GM10248 (cell line): ENCODE data around the gene MTMR3.

ENCODE experiments used
- CTCF ChIA-PET: fragments of 300-600 bp; sonication (Branson Sonifier 250); formaldehyde crosslinking; extraction: SDS; loops from one replicate; lab custom pipeline; 2021; ENCODE audit warnings: antibody characterized with exemption; lab: Yijun Ruan, JAX
- POLR2A ChIA-PET: fragments of 350-650 bp; sonication (Branson Sonifier 250); formaldehyde crosslinking; extraction: SDS; loops from one replicate; lab custom pipeline; 2020; ENCODE audit warnings: antibody characterized with exemption; lab: Yijun Ruan, JAX
- DNase-seq: peaks from one replicate; pipeline ENCODE4 v3.0.0; 2012; ENCODE audit errors: extremely low spot score
- CTCF ChIP-seq: IDR thresholded peaks from 2 replicates; pipeline ENCODE4 v1.5.1; 2012; ENCODE audit warnings: mild to moderate bottlenecking, low read depth; ENCODE audit errors: extremely low read depth, missing control alignments, control extremely low read depth

MTMR3 gene

GRCh38 chr22:30017375-30018223 lies 134.6 kb downstream of the MTMR3 start:
- no peak for DNase-seq
- CTCF ChIA-PET = interaction anchor here (0.7 to 9.6 kb wide), 5 partner anchors 13 to 43 kb away, joined by 3 to 86 read pairs (median 3); no protein-coding TSS in a partner anchor
- no peak for TF ChIP-seq CTCF
- POLR2A ChIA-PET = no interaction called here

GRCh38 chr22:30020511-30020910 lies 137.5 kb downstream of the MTMR3 start:
- ChIA-PET POLR2A (no interaction called here), CTCF (interaction anchor here (5.8 kb wide), 1 partner anchor 17 kb away, joined by 35 read pairs; no protein-coding TSS in a partner anchor)
- no peak for TF ChIP-seq CTCF
- DNase-seq = no peak

- TF ChIP-seq CTCF = no peak
- CTCF ChIA-PET = interaction anchor here (0.8 to 5.8 kb wide), 2 partner anchors 18 to 67 kb away, joined by 3 to 35 read pairs; no protein-coding TSS in a partner anchor
Measured at GRCh38 chr22:30021338-30021737, 138.4 kb downstream of the MTMR3 start.

GRCh38 chr22:30021881-30022619 lies 139.1 kb downstream of the MTMR3 start:
- no peak for DNase-seq
- ChIA-PET CTCF (interaction anchor here (0.8 to 5.8 kb wide), 2 partner anchors 18 to 66 kb away, joined by 3 to 35 read pairs; no protein-coding TSS in a partner anchor), POLR2A (no interaction called here)
- TF ChIP-seq CTCF = no peak

More at GRCh38 chr22:30021338-30021737, 138.4 kb downstream of the MTMR3 start:
- POLR2A ChIA-PET = no interaction called here
- DNase-seq = no peak

- ChIA-PET POLR2A (no interaction called here), CTCF (interaction anchor here (1.4 to 5.8 kb wide), 2 partner anchors 11 to 20 kb away, joined by 3 to 35 read pairs; no protein-coding TSS in a partner anchor)
- DNase-seq = no peak
- no peak for TF ChIP-seq CTCF
Measured at GRCh38 chr22:30023099-30023660, 140.2 kb downstream of the MTMR3 start.

GRCh38 chr22:30024231-30024630 lies 141.3 kb downstream of the MTMR3 start:
- CTCF ChIA-PET = interaction anchor here (0.8 to 5.8 kb wide), 2 partner anchors 12 to 21 kb away, joined by 3 to 35 read pairs; no protein-coding TSS in a partner anchor
- POLR2A ChIA-PET = no interaction called here
- no peak for DNase-seq
- TF ChIP-seq CTCF = no peak
